Measurements from ENCODE around the gene ATF7.

The ATF7 gene

DNA sequence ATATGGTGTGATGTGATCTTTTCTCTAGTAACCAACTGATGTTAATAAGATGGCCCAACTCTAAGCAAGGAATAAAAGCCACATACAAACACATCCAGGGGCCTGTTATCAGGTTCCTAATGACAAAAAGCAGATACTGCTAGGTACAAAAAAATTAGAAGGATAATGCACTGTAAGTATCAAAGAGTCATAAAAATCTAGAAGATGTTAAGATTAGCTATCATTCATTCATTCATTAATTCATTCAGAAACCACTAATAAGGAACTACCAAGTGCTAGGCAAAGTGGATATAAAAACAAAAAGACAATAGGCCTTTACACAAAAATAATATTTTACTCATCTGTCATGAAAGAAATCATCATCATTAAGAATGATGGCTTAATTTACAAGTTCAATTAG, 21.6 kb downstream of the ATF7 start:
- H3K4me2 ChIP-seq (ENCODE audit: low read length), result no peak overlapping the region
- H3K9me2 ChIP-seq (ENCODE audit: low read depth, low read length), result no peaks in the 10 kb centered on the region
- H3K79me2 ChIP-seq (ENCODE audit: insufficient read depth, low read length), result peaks cover 11% of the 10 kb centered on the region; the same call in 1 of the 2 replicates
- no peaks in the 10 kb centered on the region for H3F3A ChIP-seq (ENCODE audit: insufficient read depth, low read length)
- no peak overlapping the region for H2AFZ ChIP-seq (ENCODE audit: low read length)
- no peaks in the 10 kb centered on the region for H4K20me1 ChIP-seq (ENCODE audit: insufficient read depth, low read length)
- H3K9me3 ChIP-seq (ENCODE audit: low read length), result no peaks in the 10 kb centered on the region
- H3K36me3 ChIP-seq (ENCODE audit: insufficient read depth, low read length), result no peaks in the 10 kb centered on the region
- H3K27ac ChIP-seq (ENCODE audit: low read depth, low read length, poor library complexity, severe bottlenecking), result no peak overlapping the region
- peaks cover 44% of the 10 kb centered on the region for H3K4me1 ChIP-seq (ENCODE audit: insufficient read depth, low read length, severe bottlenecking)
- TF ChIP-seq, protein P1, sequence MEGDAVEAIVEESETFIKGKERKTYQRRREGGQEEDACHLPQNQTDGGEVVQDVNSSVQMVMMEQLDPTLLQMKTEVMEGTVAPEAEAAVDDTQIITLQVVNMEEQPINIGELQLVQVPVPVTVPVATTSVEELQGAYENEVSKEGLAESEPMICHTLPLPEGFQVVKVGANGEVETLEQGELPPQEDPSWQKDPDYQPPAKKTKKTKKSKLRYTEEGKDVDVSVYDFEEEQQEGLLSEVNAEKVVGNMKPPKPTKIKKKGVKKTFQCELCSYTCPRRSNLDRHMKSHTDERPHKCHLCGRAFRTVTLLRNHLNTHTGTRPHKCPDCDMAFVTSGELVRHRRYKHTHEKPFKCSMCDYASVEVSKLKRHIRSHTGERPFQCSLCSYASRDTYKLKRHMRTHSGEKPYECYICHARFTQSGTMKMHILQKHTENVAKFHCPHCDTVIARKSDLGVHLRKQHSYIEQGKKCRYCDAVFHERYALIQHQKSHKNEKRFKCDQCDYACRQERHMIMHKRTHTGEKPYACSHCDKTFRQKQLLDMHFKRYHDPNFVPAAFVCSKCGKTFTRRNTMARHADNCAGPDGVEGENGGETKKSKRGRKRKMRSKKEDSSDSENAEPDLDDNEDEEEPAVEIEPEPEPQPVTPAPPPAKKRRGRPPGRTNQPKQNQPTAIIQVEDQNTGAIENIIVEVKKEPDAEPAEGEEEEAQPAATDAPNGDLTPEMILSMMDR (IDR thresholded peaks at IDR 0.05; ENCODE audit: low read length), result no peak
- no peak for TF ChIP-seq EZH2 (IDR thresholded peaks at IDR 0.05; ENCODE audit: borderline replicate concordance, low read length)
- no peaks in the 10 kb centered on the region for H3K27me3 ChIP-seq (ENCODE audit: insufficient read depth, low read length)
- no peak overlapping the region for H3K9ac ChIP-seq (ENCODE audit: low read length)
- H3K4me3 ChIP-seq (ENCODE audit: low read depth, low read length, poor library complexity, severe bottlenecking), result no peak overlapping the region

DNA sequence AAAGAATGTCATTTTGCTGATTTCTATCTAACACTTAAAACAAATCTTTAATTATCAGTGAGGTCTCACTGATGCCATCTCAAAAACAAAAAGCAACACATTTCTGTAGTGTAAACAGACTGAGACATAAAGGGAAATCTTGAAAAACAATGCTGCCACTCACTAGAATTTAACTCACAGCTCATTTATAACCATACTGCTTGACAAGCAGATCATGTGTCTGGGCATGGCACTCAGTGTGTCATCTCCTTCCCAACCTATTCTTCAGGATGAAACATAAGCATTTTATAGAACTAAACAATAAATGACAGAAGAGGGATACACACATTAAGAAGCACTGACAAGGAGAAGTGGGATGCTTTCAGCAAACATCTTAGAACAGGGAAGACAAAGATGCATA, 22.4 kb downstream of the ATF7 start:
- H3K27me3 ChIP-seq (ENCODE audit: insufficient read depth, low read length), result no peaks in the 10 kb centered on the region
- no peak overlapping the region for H2AFZ ChIP-seq (ENCODE audit: low read length)
- H3K9ac ChIP-seq (ENCODE audit: low read length), result no peak overlapping the region
- no peak overlapping the region for H3K27ac ChIP-seq (ENCODE audit: low read depth, low read length, poor library complexity, severe bottlenecking)
- H3K79me2 ChIP-seq (ENCODE audit: insufficient read depth, low read length), result peaks cover 11% of the 10 kb centered on the region; the same call in 1 of the 2 replicates
- no peak overlapping the region for H3K4me3 ChIP-seq (ENCODE audit: low read depth, low read length, poor library complexity, severe bottlenecking)
- H3K4me2 ChIP-seq (ENCODE audit: low read length), result no peak overlapping the region
- H3K9me3 ChIP-seq (ENCODE audit: low read length), result no peaks in the 10 kb centered on the region
- no peaks in the 10 kb centered on the region for H3K9me2 ChIP-seq (ENCODE audit: low read depth, low read length)
- H3K4me1 ChIP-seq (ENCODE audit: insufficient read depth, low read length, severe bottlenecking), result peaks cover 44% of the 10 kb centered on the region
- no peaks in the 10 kb centered on the region for H3K36me3 ChIP-seq (ENCODE audit: insufficient read depth, low read length)
- no peaks in the 10 kb centered on the region for H3F3A ChIP-seq (ENCODE audit: insufficient read depth, low read length)
- TF ChIP-seq, protein P1 (IDR thresholded peaks at IDR 0.05; ENCODE audit: low read length), result no peak
- no peak for TF ChIP-seq EZH2 (IDR thresholded peaks at IDR 0.05; ENCODE audit: borderline replicate concordance, low read length)
- H4K20me1 ChIP-seq (ENCODE audit: insufficient read depth, low read length), result no peaks in the 10 kb centered on the region

DNA sequence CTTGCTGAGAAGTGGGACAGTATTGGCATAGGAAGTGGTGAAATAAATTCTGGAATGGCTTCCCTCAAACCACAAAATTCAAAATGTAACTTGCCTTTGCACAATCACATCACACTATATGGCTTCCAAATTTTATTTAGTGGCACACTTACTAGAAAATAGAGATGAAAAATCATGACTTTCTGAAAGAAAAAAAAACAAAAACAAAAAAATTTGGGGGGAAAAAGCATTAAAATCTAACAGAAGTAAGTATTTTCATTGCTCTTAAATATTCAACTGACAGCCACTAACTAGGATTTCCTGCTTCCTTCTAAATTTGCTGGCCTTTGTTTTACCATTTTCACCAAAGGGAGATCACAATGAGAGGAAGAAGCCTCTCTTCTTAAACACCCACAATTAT, 23.0 kb downstream of the ATF7 start:
- no peak overlapping the region; the same call in 1 of the 2 replicates for H3K4me2 ChIP-seq (ENCODE audit: low read length)
- no peaks in the 10 kb centered on the region for H3K36me3 ChIP-seq (ENCODE audit: insufficient read depth, low read length)
- H3K79me2 ChIP-seq (ENCODE audit: insufficient read depth, low read length), result peaks cover 5% of the 10 kb centered on the region; the same call in 1 of the 2 replicates
- H3K4me3 ChIP-seq (ENCODE audit: low read depth, low read length, poor library complexity, severe bottlenecking), result no peak overlapping the region
- H2AFZ ChIP-seq (ENCODE audit: low read length), result no peak overlapping the region
- no peaks in the 10 kb centered on the region for H3K9me2 ChIP-seq (ENCODE audit: low read depth, low read length)
- H4K20me1 ChIP-seq (ENCODE audit: insufficient read depth, low read length), result no peaks in the 10 kb centered on the region
- H3F3A ChIP-seq (ENCODE audit: insufficient read depth, low read length), result no peaks in the 10 kb centered on the region
- H3K27ac ChIP-seq (ENCODE audit: low read depth, low read length, poor library complexity, severe bottlenecking), result no peak overlapping the region
- no peaks in the 10 kb centered on the region for H3K9me3 ChIP-seq (ENCODE audit: low read length)
- H3K27me3 ChIP-seq (ENCODE audit: insufficient read depth, low read length), result no peaks in the 10 kb centered on the region
- H3K4me1 ChIP-seq (ENCODE audit: insufficient read depth, low read length, severe bottlenecking), result peaks cover 39% of the 10 kb centered on the region
- TF ChIP-seq EZH2 (IDR thresholded peaks at IDR 0.05; ENCODE audit: borderline replicate concordance, low read length), result no peak
- TF ChIP-seq, protein P1 (IDR thresholded peaks at IDR 0.05; ENCODE audit: low read length), result no peak
- H3K9ac ChIP-seq (ENCODE audit: low read length), result no peak overlapping the region
